ENCODE measurements around the gene OLFM2. TPM values are rescaled to one million over a fixed set of nuclear protein-coding genes. Genes with fewer than 3 reads are reported as not detected.

The OLFM2 gene
- total and polyA plus RNA-seq, 2 of the 4 experiments (the other 2 are of a cell fraction), result 2.7 to 5.1 TPM

GRCh38 chr19:9901020-9901419 is 35.3 kb downstream of the OLFM2 start:
- DNase-seq, result no peak
- intact Hi-C loops (cut with micrococcal nuclease), result no loop called here
- no peak overlapping the region for H2BK5ac ChIP-seq (ENCODE audit: low read depth, low read length, poor library complexity, severe bottlenecking)
- no peak overlapping the region for H2BK120ac ChIP-seq (ENCODE audit: low read depth, low read length)
- no peak overlapping the region for H3K14ac ChIP-seq (replicated peaks; ENCODE audit: low read depth, low read length)
- H3K27ac ChIP-seq (ENCODE audit: insufficient read depth, low read length), result no peak overlapping the region
- no peak overlapping the region for H2BK15ac ChIP-seq (ENCODE audit: low read depth, low read length)
- no peak overlapping the region for H3K4me2 ChIP-seq (ENCODE audit: low read depth, low read length)
- peaks cover 8% of the 10 kb centered on the region for H3K27me3 ChIP-seq (ENCODE audit: control insufficient read depth, insufficient read depth, low read length)
- no peaks in the 10 kb centered on the region for H3K79me1 ChIP-seq (ENCODE audit: low read depth in 1 of 2, low read length in 2 of 2)
- H3K9me1 ChIP-seq (ENCODE audit: insufficient read depth, low read length), result 0 out of 2 replicates have a peak, but pooled peaks cover 3% of the 10 kb centered on the region
- no peak overlapping the region for H3K4ac ChIP-seq (ENCODE audit: low read depth, low read length)
- no peak overlapping the region for H3K23ac ChIP-seq (ENCODE audit: low read depth, low read length)
- H2AK9ac ChIP-seq (replicated peaks; ENCODE audit: low read depth, low read length, poor library complexity), result no peak overlapping the region
- in situ Hi-C loops (cut with MboI; ENCODE audit: low sequenced_read_pairs), result no loop called here
- no peaks in the 10 kb centered on the region for H3K36me3 ChIP-seq (ENCODE audit: control insufficient read depth, insufficient read depth, low read length)
- H2AK5ac ChIP-seq (ENCODE audit: low read depth, low read length), result no peak overlapping the region
- no peak overlapping the region for H3K18ac ChIP-seq (ENCODE audit: low read depth, low read length)
- H4K91ac ChIP-seq (ENCODE audit: insufficient read depth, low read depth, low read length), result no peak overlapping the region
- H3K9me3 ChIP-seq (ENCODE audit: control insufficient read depth, insufficient read depth, low read length), result no peaks in the 10 kb centered on the region
- ChIA-PET CTCF (interaction anchor here (0.6 kb wide), 1 partner anchor 10 kb away, joined by 3 read pairs; no protein-coding TSS in a partner anchor), POLR2A (ENCODE audit: unreplicated experiment) (interaction anchor here (0.6 kb wide), 1 partner anchor 11 kb away, joined by 4 read pairs; no protein-coding TSS in a partner anchor)
- no peak for ATAC-seq (ENCODE audit: low read depth)
- WGBS, 2 experiments (ENCODE audit: extremely low coverage in 2 of 2, insufficient read length in 1 of 2), result no CpG with 5 or more reads among the region's 5 CpGs
- H4K5ac ChIP-seq (ENCODE audit: low read depth, low read length), result no peak overlapping the region
- BruUV-seq (replicated peaks), result no TSS peak
- H4K20me1 ChIP-seq (ENCODE audit: insufficient read depth, low read length), result no peaks in the 10 kb centered on the region; the same call in 1 of the 2 replicates
- no peak overlapping the region for H4K8ac ChIP-seq (ENCODE audit: low read depth in 2 of 2, low read length in 2 of 2)
- no peaks in the 10 kb centered on the region for H3K4me1 ChIP-seq (ENCODE audit: control insufficient read depth, insufficient read depth, low read length)
- H2AFZ ChIP-seq (replicated peaks; ENCODE audit: low read length, poor library complexity), result no peak overlapping the region
- no peak overlapping the region for H2BK20ac ChIP-seq (ENCODE audit: low read depth, low read length)
- H3K4me3 ChIP-seq (ENCODE audit: insufficient read depth, low read depth, low read length), result no peak overlapping the region
- H3K56ac ChIP-seq (ENCODE audit: extremely low read depth, insufficient read depth, low read length), result no peak overlapping the region
- no peak overlapping the region for H3K9ac ChIP-seq (ENCODE audit: low read depth, low read length)
- TF ChIP-seq, protein P1, sequence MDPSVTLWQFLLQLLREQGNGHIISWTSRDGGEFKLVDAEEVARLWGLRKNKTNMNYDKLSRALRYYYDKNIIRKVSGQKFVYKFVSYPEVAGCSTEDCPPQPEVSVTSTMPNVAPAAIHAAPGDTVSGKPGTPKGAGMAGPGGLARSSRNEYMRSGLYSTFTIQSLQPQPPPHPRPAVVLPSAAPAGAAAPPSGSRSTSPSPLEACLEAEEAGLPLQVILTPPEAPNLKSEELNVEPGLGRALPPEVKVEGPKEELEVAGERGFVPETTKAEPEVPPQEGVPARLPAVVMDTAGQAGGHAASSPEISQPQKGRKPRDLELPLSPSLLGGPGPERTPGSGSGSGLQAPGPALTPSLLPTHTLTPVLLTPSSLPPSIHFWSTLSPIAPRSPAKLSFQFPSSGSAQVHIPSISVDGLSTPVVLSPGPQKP (IDR thresholded peaks at IDR 0.05; ENCODE audit: borderline replicate concordance, low read depth, low read length), result no peak
- no peak for TF ChIP-seq MAFK (IDR thresholded peaks at IDR 0.05; ENCODE audit: low read depth, low read length)
- dilution Hi-C loops (cut with HindIII; ENCODE audit: low sequenced_read_pairs, unreplicated experiment), result no loop called here
